HK-2 (cell line): ENCODE measurements around the gene PRSS3.
A peak's percentile ranks its signal among the peaks of the same experiment; 100 is the strongest.
"Not testable (repeated sequence)": the region's sequence is repeated elsewhere in the genome, so short reads cannot be mapped to it uniquely, and the experiment has no call there.

Source experiments
- DNase-seq: peaks from one replicate; pipeline ENCODE4 v3.0.0-alpha.2; 2018; ENCODE audit not compliant: unreplicated experiment

The PRSS3 gene

DNA sequence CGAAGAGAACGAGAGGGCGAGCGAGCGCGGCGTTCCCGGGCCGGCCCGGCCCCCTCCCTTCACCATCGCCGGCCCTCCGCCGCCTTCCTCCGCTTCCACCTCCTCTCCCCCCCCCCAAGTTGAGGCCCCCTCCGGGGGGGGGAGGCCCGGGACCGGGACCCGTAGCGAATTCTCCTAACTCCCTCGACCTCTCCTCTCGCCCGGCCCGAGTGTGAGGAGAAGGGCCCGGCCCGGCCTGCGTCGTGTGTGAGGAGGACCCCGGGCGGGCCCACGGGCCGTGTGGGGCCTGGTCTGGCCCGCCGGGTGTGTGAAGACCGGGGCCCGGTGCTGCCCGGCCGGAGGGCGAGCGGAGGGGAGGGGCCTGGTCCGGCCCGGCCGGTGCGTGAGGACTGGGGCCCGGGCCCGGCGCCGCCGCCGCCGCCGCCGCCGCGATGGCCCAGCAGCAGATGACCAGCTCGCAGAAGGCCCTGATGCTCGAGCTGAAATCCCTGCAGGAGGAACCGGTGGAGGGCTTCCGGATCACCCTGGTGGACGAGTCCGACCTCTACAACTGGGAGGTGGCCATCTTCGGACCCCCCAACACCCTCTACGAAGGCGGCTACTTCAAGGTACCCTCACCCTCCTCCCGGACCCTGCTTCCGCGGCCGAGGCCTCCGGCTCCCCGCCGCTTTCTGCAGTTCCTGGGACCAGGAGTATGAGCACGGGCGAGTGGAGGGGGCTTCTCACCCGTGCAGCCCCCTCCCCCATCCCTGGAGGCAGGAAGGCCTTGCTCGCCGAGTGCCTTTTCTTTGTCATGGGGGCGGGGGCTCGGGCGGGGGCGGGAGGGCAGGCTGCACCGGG lies 22.2 kb downstream of the PRSS3 start:
- peak; percentile 59 for DNase-seq

DNA sequence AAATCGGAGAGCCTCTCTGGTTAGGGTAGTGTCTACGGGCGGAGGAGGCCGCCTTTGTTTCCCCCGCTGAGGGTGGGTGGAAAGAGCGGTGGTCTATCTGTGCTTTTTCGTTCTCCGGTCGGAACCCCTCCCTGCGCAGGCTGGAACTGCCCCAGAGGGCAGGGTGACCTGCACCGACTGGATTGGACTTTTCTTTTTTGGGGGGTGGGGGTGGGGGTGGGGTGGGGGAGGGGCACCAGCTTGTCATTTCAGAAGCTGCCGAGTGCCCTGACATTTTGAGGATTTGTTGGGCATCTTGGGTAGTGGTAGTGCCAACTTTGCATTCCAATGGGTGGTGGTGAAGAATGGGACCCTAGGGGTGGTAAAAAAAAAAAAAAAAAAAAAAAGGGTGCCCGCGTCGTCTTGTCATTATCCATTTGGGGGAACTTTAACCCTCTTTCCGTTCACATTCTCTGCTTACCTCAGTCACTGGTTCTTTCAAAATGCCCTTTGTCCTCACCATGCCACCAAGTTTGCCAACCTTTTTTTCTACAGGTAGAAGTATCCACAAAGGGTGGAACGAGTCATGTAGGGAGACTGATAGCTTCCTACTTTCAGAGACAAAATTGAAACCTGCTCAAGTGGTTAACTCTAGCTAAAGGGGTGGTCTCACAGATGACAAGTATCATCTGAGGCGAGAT lies 22.9 kb downstream of the PRSS3 start:
- no peak for DNase-seq

DNA sequence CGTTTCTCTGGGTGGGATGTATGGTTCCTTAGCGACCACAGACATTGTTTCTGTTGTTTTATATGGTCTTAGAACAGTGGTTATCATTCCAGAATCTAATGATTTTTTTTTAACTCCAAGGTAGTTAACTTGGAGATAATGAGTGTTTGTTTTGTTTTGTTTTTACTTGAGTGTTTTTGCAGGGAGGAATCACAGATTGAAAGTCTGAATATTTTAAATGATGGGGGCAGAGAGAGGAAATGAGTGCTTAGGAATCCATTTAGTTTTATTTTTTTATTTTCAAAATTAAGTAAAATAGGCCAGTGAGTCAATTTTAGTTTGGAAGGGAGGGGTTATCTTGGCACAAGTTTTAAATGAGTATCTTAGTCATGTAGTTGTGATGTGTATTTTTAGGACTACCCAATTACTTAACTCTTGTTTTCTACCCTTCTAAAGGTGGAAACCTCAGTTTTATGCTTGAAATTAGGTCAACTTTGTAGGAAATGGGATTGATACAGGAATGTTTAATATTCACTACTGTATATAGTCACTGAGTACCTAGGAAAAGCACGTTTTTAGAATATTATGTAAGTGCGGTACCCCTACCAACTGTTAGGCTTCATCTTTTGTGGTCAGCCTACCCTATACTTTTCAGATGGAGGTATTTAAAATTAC lies 23.6 kb downstream of the PRSS3 start:
- no peak for DNase-seq

DNA sequence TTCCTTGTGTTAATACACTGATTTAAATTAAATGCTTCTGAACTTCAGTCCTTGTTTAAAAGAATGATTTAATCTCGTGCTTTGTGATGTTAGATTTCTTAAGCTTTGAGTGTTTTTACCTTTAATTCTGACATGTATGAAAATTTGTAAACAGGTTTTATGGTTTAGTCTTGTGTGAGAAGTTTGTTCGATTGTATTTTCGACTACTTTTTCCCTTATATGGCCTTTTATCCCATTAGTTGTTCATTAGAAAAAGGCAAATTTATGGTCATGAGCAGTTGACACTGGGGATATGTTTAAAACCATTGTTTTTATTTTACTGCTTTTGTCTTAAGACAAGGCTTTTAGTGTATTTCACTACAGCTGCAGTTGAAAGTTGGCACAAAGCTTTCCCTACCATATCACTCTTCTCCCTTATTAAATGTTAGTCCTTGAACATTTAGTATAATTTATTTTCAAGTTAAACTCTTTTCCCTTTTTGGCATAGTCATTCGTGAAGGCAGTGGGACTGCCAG lies 24.9 kb downstream of the PRSS3 start:
- DNase-seq, result no peak

DNA sequence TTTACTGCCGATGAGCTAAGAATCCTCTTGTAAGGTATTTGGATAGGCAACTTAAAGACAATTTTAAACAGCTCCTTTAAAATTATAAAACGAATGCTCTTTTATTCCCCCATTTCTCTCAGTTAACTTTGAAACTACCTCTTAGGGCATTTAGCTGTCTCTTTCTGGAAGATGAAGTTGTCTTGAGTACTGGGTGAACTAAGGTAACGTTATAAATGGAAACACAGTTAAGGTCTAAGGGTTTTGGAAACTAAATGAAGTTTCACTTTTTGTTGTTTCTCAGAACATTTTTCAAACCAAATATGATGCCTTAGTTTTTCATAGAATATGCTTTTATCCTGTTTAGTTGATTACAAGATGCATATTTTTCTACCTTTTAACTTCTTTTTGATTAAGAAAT lies 28.4 kb downstream of the PRSS3 start:
- DNase-seq, result no peak

DNA sequence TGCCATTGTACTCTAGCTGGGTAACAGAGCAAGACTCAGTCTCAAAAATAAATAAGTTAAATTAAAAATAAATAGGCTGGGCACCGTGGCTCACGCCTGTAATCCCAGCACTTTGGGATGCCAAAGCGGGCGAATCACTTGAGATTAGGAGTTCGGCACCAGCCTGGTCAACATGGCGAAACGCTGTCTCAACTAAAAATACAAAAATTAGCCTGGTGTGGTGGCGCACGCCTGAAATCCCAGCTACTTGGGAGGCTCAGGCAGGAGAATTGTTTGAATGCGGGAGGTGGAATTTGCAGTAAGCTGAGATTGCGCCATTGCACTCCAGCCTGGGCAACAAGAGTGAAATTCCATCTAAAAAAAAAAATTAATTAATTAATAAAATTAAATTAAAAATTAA lies 31.9 kb downstream of the PRSS3 start:
- DNase-seq, result not testable (repeated sequence)

DNA sequence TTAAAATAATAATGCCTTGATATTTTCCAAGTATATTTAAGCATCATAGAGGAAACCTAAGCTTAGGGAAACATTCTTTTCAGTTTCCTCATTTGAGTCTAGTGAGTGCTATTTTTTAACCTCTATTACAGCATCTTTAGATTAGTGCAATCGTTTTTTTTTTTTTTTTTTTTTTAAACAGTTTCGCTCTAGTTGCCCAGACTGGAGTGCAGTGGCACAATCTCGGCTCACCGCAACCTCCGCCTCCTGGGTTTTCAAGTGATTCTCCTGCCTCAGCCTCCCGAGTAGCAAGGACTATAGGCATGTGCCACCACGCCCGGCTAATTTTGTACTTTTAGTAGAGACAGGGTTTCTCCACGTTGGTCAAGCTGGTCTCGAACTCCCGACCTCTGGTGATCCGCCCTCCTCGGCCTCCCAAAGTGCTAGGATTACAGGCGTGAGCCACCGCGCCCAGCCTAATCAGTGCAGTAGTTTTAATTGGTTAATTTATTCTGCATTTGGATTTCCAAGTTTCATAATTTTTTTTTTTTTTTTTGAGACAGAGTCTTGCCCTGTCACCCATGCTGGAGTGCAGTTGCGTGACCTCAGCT lies 34.4 kb downstream of the PRSS3 start:
- DNase-seq, result not testable (repeated sequence)

DNA sequence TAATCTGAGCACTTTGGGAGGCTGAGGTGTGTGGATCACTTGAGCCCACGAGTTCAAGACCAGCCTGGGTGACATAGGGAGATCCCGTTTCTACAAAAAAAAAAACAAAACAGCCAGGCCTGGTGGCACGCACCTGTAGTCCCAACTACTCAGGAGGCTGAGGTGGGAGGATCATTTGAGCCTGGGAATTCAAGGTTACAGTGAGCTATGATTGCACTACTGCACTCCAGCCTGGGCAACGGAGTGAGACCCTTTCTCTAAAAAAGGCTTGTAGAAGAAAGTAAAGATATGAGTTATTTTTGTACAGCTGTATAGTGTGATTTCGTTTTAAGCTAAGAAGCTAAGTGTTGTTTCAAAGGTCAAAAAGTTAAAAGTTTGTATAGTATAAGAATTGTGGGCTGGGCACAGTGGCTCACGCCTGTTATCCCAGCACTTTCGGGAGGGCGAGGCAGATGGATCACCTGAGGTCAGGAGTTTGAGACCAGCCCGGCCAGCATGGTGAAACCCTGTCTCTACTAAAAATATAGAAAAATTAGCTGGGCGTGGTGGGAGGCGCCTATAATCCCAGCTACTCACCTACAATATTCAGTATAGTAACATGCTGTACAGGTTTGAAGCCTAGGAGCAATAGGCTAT lies 40.4 kb downstream of the PRSS3 start:
- no peak for DNase-seq

DNA sequence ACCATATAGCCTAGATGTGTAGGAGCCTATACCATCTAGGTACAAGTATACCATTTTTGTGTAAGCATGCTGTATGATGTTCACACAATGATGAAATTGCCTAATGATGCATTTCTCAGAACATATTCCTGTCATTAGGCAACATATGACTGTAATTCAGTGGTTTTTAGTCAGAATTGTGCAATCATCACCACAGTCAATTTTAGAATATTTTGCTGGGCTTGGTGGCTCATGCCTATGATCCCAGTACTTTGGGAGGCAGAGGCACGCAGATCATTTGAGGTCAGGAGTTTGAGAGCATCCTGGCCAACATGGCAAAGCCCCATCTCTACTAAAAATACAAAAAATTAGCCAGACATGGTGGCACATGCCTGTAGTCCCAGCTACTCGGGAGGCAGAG lies 40.9 kb downstream of the PRSS3 start:
- not testable (repeated sequence) for DNase-seq

DNA sequence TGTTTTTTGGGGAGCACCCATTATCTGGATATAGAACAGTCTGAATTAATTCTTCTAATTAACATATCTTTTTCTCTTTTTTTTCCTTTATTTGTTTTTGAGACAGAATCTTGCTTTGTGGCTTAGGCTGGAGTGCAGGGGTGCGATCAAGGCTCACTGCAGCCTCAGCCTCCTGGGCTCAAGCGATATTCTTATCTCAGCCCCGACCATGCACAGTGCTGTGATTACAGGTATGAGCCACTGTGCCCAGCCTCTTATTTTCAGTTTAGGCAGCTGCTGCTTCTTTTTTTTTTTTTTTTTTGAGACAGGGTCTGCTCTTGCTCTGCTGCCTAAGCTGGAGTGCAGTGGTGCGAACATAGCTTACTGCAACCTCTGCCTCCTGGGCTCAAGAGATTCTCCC lies 41.8 kb downstream of the PRSS3 start:
- DNase-seq, result no peak

DNA sequence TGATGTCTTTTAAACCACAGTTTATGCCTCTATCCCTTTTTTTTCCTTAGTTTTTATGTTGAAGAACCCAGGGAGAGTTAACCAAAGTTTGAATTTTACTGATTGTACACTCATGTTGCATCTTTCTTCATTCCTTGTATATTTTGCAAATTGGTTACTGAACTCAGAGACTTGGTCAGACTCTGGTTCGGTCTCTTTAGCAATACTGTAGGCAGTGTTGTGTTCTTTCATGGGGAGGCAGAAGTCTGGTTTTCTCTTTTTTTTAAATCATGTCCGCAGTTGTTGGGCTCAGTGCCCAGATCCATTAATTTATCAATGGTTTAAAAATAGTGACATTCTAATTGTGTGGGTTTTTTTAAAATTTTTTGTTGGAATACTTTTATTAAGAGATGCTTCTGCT lies 45.0 kb downstream of the PRSS3 start:
- no peak for DNase-seq

DNA sequence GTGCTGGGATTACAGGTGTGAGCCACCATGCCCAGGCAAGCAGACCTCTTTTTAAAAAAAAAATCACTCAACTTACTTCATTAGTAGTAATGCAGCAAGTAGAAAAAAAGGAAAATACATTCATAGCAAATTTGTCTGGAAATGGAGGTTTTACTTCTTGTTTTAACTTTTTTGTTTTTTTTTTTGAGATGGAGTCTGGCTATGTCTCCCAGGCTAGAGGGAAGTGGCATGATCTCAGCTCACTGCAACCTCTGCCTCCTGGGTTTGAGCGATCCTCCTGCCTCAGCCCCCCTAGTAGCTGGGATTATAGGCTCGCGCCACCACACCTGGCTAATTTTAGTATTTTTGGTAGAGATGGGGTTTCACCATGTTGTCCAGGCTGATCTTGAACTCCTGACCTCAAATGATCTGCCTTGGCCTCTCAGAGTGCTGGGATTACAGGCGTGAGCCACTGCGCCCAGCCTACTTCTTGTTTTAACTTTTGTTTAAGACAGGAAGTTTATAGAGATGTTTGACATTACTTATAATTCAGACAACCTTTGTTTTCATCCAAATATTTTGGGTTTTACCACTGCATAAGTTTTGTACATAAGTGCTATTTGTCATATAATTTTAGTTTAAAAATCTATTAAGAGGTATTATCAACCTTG lies 48.1 kb downstream of the PRSS3 start:
- DNase-seq, result no peak

DNA sequence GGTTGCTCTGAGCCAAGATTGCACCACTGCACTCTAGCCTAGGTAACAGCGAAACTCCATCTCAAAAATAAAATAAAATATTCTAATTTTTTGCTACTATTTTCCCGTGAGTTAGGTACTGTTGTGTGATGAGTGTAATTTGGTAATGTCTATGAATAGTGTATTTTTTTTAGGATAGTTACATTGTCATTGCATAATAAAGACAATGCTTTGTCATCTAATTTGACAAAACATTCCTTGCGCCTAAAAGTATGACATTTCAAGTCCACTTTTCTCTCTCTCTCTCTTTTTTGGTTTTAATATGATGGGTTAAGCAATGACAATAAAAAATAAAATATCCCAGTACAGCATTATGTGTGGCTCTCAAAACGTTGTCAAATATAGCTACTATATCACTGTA lies 50.9 kb downstream of the PRSS3 start:
- no peak for DNase-seq

DNA sequence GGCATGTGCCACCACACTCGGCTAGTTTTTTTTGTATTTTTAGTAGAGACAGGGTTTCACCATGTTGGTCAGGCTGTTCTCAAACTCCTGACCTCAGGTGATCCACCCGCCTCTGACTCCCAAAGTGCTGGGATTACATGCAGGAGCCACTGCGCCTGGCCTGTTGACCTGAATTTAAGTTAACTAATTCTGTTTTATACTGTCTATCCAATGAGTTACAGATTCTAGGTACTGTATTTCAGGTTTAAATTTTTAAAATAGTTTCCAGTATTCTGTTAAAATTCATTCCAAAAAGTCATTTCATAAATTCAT lies 52.5 kb downstream of the PRSS3 start:
- DNase-seq, result not testable (repeated sequence)
